ENCODE data around the gene TACC2. TPM values are rescaled to one million over a fixed set of nuclear protein-coding genes. Genes with fewer than 3 reads are reported as not detected.

Gene TACC2
- total and polyA plus RNA-seq, 9 of the 15 experiments (the other 6 are each of a cell fraction or from before 2014, with no cell fraction given) = under 0.01 to 0.35 (median 0.03) TPM; not detected in 6

DNA sequence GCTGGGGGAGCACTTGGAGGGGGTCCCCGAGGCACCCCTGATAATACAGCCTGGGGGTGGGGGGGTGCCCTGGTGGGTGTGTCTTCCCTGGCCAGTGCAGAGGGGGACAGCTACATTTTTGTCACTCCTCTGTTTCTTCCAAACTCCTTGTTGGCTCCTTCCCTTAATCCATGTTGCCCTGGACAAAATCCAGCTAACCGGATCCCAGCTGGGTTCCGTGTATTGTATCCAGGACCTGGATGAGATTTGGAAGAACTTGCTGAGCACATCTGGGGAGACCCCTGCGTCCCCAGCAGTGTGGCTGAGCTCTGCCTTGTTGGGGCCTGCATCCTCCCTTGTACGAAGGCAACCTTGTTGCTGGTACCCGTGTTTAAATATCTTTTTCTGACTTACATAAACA is 195.3 kb downstream of the TACC2 start:
- DNase-seq (ENCODE audit: extremely low read depth in 1 of 4, low spot score in 3 of 4) = no peak
- in situ Hi-C loops (cut with MboI) (no loop called here), intact Hi-C loops (cut with micrococcal nuclease) (no loop called here)
- Histone ChIP-seq H3K27ac (ENCODE audit: extremely low read depth, low read depth, low read length) (no peak overlapping the region), H3K4me2 (ENCODE audit: insufficient read depth, low read length) (no peak overlapping the region), H3K9me1 (ENCODE audit: control insufficient read depth, insufficient read depth, low read length) (no peaks in the 10 kb centered on the region), H3K79me2 (ENCODE audit: control insufficient read depth, insufficient read depth, low read length) (no peaks in the 10 kb centered on the region), H4K20me1 (replicated peaks; ENCODE audit: control insufficient read depth, insufficient read depth, low read length) (no peaks in the 10 kb centered on the region), H3K4me1 (replicated peaks in 1 of 2; ENCODE audit: control insufficient read depth in 2 of 2, insufficient read depth in 2 of 2, low read length in 2 of 2) (no peaks in the 10 kb centered on the region), H3K36me3 (ENCODE audit: control insufficient read depth, insufficient read depth, low read length) (no peaks in the 10 kb centered on the region), H2AFZ (ENCODE audit: low read depth, low read length) (no peak overlapping the region), H3K9me3 (replicated peaks; ENCODE audit: control insufficient read depth, insufficient read depth, low read depth, low read length) (no peaks in the 10 kb centered on the region), H3K9ac (ENCODE audit: insufficient read depth in 1 of 2, low read depth in 2 of 2, low read length in 2 of 2) (no peak overlapping the region), H3K27me3 (ENCODE audit: control insufficient read depth in 2 of 2, insufficient read depth in 2 of 2, low read length in 2 of 2) (peaks cover 0 to 14% of the 10 kb centered on the region in 2 experiments; a peak in 3 of 5 replicates), H3K4me3 (no peak overlapping the region)
- BruUV-seq (replicated peaks) = no TSS peak
- no peak for ATAC-seq
- WGBS (ENCODE audit: insufficient coverage, low coverage, missing lambda C conversion rate) = 3% methylated on average over 5 of the region's 6 CpGs
- TF ChIP-seq NFIC (IDR thresholded peaks at IDR 0.05) = no peak
- no peak for TF ChIP-seq ZNF766 (CRISPR knock-in tag; conservative IDR thresholded peaks at IDR 0.05)
- no peak for TF ChIP-seq LCOR (CRISPR knock-in tag; IDR thresholded peaks at IDR 0.05)
- no peak for TF ChIP-seq PML (IDR thresholded peaks at IDR 0.05; ENCODE audit: low read length)
- TF ChIP-seq ZNF436 (CRISPR knock-in tag; IDR thresholded peaks at IDR 0.05) = no peak
- no peak for TF ChIP-seq MAZ (CRISPR knock-in tag; conservative IDR thresholded peaks at IDR 0.05 in 1 of 2, IDR thresholded peaks at IDR 0.05 in 1 of 2)
- TF ChIP-seq JUN (IDR thresholded peaks at IDR 0.05; ENCODE audit: borderline replicate concordance, low read depth, low read length) = no peak
- TF ChIP-seq JUN (CRISPR knock-in tag; IDR thresholded peaks at IDR 0.05; ENCODE audit: borderline replicate concordance) = no peak
- TF ChIP-seq CBX1 (IDR thresholded peaks at IDR 0.05; ENCODE audit: low read depth) = no peak
- TF ChIP-seq ZKSCAN3 (CRISPR knock-in tag; IDR thresholded peaks at IDR 0.05) = no peak
- TF ChIP-seq SIN3A (IDR thresholded peaks at IDR 0.05; ENCODE audit: borderline replicate concordance in 2 of 2, control insufficient read depth in 1 of 2, low read depth in 2 of 2, low read length in 2 of 2) = no peak
- no peak for TF ChIP-seq CHCHD3 (CRISPR knock-in tag; IDR thresholded peaks at IDR 0.05)
- TF ChIP-seq, protein P1, sequence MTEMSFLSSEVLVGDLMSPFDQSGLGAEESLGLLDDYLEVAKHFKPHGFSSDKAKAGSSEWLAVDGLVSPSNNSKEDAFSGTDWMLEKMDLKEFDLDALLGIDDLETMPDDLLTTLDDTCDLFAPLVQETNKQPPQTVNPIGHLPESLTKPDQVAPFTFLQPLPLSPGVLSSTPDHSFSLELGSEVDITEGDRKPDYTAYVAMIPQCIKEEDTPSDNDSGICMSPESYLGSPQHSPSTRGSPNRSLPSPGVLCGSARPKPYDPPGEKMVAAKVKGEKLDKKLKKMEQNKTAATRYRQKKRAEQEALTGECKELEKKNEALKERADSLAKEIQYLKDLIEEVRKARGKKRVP (CRISPR knock-in tag; IDR thresholded peaks at IDR 0.05) = no peak
- TF ChIP-seq ZNF785 (CRISPR knock-in tag; IDR thresholded peaks at IDR 0.05) = no peak
- TF ChIP-seq BRD4 (IDR thresholded peaks at IDR 0.05) = no peak
- TF ChIP-seq, protein P2, sequence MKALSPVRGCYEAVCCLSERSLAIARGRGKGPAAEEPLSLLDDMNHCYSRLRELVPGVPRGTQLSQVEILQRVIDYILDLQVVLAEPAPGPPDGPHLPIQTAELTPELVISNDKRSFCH (CRISPR knock-in tag; IDR thresholded peaks at IDR 0.05) = no peak
- TF ChIP-seq, protein P2 (tag; IDR thresholded peaks at IDR 0.05) = no peak
- no peak for TF ChIP-seq PTBP1 (IDR thresholded peaks at IDR 0.05; ENCODE audit: low read depth, low read length)
- no peak for TF ChIP-seq KLF6 (CRISPR knock-in tag; IDR thresholded peaks at IDR 0.05; ENCODE audit: borderline replicate concordance)
- no peak for TF ChIP-seq TGIF2 (CRISPR knock-in tag; IDR thresholded peaks at IDR 0.05)
- no peak for TF ChIP-seq EHMT2 (IDR thresholded peaks at IDR 0.05)
- FAIRE-seq = no peak
- ChIA-PET POLR2A (no interaction called here), CTCF (ENCODE audit: low intra/inter-chr PET ratio) (no interaction called here)
